WTC11 (cell line): Measurements from ENCODE around the gene MTMR6. TPM values are rescaled to one million over a fixed set of nuclear protein-coding genes. Genes with fewer than 3 reads are reported as not detected.

Experiments
- ATAC-seq: fragments of 200-7000 bp; cut with Tn5 transposase; 2 replicates; pipeline ENCODE4 v1.10.0; 2021; ENCODE audit warnings: mild to moderate bottlenecking, moderate library complexity
- CTCF ChIA-PET: fragments of 300-600 bp; sonication (Branson Sonifier 250); formaldehyde crosslinking; loops from one replicate; lab custom pipeline; 2021; ENCODE audit warnings: antibody characterized with exemption; lab: Charles Lee
- POLR2A ChIA-PET: fragments of 350-600 bp; sonication (Branson Sonifier 250); formaldehyde crosslinking; loops from one replicate; lab custom pipeline; 2021; ENCODE audit warnings: antibody characterized with exemption; lab: Charles Lee
- DNase-seq: peaks from one replicate; pipeline ENCODE4 v3.0.0; 2021; ENCODE audit warnings: low spot score
- H3K27ac Mint-ChIP-seq: 2 replicates; pipeline ENCODE4 v1.8.0; 2021; ENCODE audit warnings: mixed read lengths
- H3K27me3 Mint-ChIP-seq: 2 replicates; pipeline ENCODE4 v1.8.0; 2021; ENCODE audit warnings: low read depth, mild to moderate bottlenecking, moderate library complexity, mixed read lengths
- H3K36me3 Mint-ChIP-seq: 2 replicates; pipeline ENCODE4 v1.8.0; 2021; ENCODE audit warnings: mixed read lengths
- H3K4me1 Mint-ChIP-seq: 2 replicates; pipeline ENCODE4 v1.8.0; 2022; ENCODE audit warnings: mixed read lengths
- H3K4me3 Mint-ChIP-seq: 2 replicates; pipeline ENCODE4 v1.8.0; 2021; ENCODE audit warnings: mild to moderate bottlenecking, moderate library complexity, mixed read lengths
- H3K9me3 Mint-ChIP-seq: 2 replicates; pipeline ENCODE4 v1.8.0; 2021; ENCODE audit warnings: mixed read lengths
- AR ChIP-seq: fragments of 250-450 bp; sonication (Bioruptor Pico); IDR thresholded peaks from 2 replicates; pipeline ENCODE4 v1.9.0; 2021; ENCODE audit warnings: mild to moderate bottlenecking
- CREB1 ChIP-seq: sonication (generic); formaldehyde crosslinking; IDR thresholded peaks from 2 replicates; pipeline ENCODE4 v1.8.0; 2023; ENCODE audit warnings: mild to moderate bottlenecking, missing genetic modification reagents
- ESRRA ChIP-seq: sonication (generic); formaldehyde crosslinking; IDR thresholded peaks from 2 replicates; pipeline ENCODE4 v1.8.1; 2022; ENCODE audit warnings: mild to moderate bottlenecking, missing genetic modification reagents, borderline replicate concordance
- ETV6 ChIP-seq: sonication (generic); formaldehyde crosslinking; IDR thresholded peaks from 2 replicates; pipeline ENCODE4 v1.8.1; 2022; ENCODE audit warnings: mild to moderate bottlenecking, missing genetic modification reagents
- FOXP1 ChIP-seq: sonication (generic); formaldehyde crosslinking; IDR thresholded peaks from 2 replicates; pipeline ENCODE4 v1.8.0; 2022; ENCODE audit warnings: missing genetic modification reagents, mild to moderate bottlenecking, moderate library complexity, borderline replicate concordance
- GABPB1 ChIP-seq: sonication (generic); formaldehyde crosslinking; IDR thresholded peaks from 2 replicates; pipeline ENCODE4 v1.8.1; 2023; ENCODE audit warnings: mild to moderate bottlenecking, missing genetic modification reagents
- GRHL2 ChIP-seq: fragments of 250-450 bp; sonication (Bioruptor Pico); IDR thresholded peaks from 2 replicates; pipeline ENCODE4 v1.8.0; 2022; ENCODE audit warnings: mild to moderate bottlenecking, moderate library complexity; ENCODE audit not compliant: insufficient replicate concordance, severe bottlenecking
- HMGA2 ChIP-seq: fragments of 250-450 bp; sonication (Bioruptor Pico); IDR thresholded peaks from 2 replicates; pipeline ENCODE4 v1.4.0; 2021; ENCODE audit warnings: mild to moderate bottlenecking, moderate library complexity
- KAT7 ChIP-seq: sonication (generic); formaldehyde crosslinking; IDR thresholded peaks from 2 replicates; pipeline ENCODE4 v1.8.1; 2023; ENCODE audit warnings: missing genetic modification reagents, mild to moderate bottlenecking, borderline replicate concordance
- MYBL2 ChIP-seq: sonication (generic); formaldehyde crosslinking; IDR thresholded peaks from 2 replicates; pipeline ENCODE4 v1.8.1; 2023; ENCODE audit warnings: mild to moderate bottlenecking, moderate library complexity, missing genetic modification reagents
- STAT6 ChIP-seq: sonication (generic); formaldehyde crosslinking; conservative IDR thresholded peaks from 2 replicates; pipeline ENCODE4 v1.8.1; 2023; ENCODE audit warnings: mild to moderate bottlenecking, low read depth, missing genetic modification reagents, moderate library complexity
- ZBTB43 ChIP-seq: sonication (generic); formaldehyde crosslinking; IDR thresholded peaks from 2 replicates; pipeline ENCODE4 v1.8.1; 2023; ENCODE audit warnings: mild to moderate bottlenecking, missing genetic modification reagents
- total RNA-seq: library from RNA; stranded (reverse); gene quantifications from 3 replicates; pipeline ENCODE4 v1.2.3, GENCODE V29; 2021
- TF ChIP-seq, protein P1 (sequence below): sonication (generic); formaldehyde crosslinking; IDR thresholded peaks from 2 replicates; pipeline ENCODE4 v1.8.1; 2022; ENCODE audit warnings: mild to moderate bottlenecking, missing genetic modification reagents, moderate library complexity, borderline replicate concordance
- TF ChIP-seq, protein P2 (sequence below): sonication (generic); formaldehyde crosslinking; IDR thresholded peaks from 2 replicates; pipeline ENCODE4 v1.8.0; 2022; ENCODE audit warnings: missing genetic modification reagents
- TF ChIP-seq, protein P3 (sequence below): sonication (generic); formaldehyde crosslinking; IDR thresholded peaks from 2 replicates; pipeline ENCODE4 v1.8.1; 2023; ENCODE audit warnings: mild to moderate bottlenecking, moderate library complexity, missing genetic modification reagents
- TF ChIP-seq, protein P4 (sequence below): sonication (generic); formaldehyde crosslinking; IDR thresholded peaks from 2 replicates; pipeline ENCODE4 v1.8.1; 2022; ENCODE audit warnings: missing genetic modification reagents, borderline replicate concordance

The MTMR6 gene
- total RNA-seq, 1 experiment from 2014 or later: 8.6 TPM

GRCh38 chr13:25237083-25237482, 50.2 kb downstream of the MTMR6 start (continued):
- TF ChIP-seq, protein P1, sequence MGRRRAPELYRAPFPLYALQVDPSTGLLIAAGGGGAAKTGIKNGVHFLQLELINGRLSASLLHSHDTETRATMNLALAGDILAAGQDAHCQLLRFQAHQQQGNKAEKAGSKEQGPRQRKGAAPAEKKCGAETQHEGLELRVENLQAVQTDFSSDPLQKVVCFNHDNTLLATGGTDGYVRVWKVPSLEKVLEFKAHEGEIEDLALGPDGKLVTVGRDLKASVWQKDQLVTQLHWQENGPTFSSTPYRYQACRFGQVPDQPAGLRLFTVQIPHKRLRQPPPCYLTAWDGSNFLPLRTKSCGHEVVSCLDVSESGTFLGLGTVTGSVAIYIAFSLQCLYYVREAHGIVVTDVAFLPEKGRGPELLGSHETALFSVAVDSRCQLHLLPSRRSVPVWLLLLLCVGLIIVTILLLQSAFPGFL: no peak
- TF ChIP-seq STAT6 (CRISPR knock-in tag): no peak
- TF ChIP-seq FOXP1: no peak
- TF ChIP-seq ETV6 (CRISPR knock-in tag): no peak
- TF ChIP-seq MYBL2 (CRISPR knock-in tag): no peak
- TF ChIP-seq AR (CRISPR knock-in tag): no peak
- TF ChIP-seq GABPB1 (CRISPR knock-in tag): no peak
- TF ChIP-seq, protein P2, sequence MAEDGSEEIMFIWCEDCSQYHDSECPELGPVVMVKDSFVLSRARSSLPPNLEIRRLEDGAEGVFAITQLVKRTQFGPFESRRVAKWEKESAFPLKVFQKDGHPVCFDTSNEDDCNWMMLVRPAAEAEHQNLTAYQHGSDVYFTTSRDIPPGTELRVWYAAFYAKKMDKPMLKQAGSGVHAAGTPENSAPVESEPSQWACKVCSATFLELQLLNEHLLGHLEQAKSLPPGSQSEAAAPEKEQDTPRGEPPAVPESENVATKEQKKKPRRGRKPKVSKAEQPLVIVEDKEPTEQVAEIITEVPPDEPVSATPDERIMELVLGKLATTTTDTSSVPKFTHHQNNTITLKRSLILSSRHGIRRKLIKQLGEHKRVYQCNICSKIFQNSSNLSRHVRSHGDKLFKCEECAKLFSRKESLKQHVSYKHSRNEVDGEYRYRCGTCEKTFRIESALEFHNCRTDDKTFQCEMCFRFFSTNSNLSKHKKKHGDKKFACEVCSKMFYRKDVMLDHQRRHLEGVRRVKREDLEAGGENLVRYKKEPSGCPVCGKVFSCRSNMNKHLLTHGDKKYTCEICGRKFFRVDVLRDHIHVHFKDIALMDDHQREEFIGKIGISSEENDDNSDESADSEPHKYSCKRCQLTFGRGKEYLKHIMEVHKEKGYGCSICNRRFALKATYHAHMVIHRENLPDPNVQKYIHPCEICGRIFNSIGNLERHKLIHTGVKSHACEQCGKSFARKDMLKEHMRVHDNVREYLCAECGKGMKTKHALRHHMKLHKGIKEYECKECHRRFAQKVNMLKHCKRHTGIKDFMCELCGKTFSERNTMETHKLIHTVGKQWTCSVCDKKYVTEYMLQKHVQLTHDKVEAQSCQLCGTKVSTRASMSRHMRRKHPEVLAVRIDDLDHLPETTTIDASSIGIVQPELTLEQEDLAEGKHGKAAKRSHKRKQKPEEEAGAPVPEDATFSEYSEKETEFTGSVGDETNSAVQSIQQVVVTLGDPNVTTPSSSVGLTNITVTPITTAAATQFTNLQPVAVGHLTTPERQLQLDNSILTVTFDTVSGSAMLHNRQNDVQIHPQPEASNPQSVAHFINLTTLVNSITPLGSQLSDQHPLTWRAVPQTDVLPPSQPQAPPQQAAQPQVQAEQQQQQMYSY (CRISPR knock-in tag): no peak
- TF ChIP-seq ESRRA (CRISPR knock-in tag): no peak
- TF ChIP-seq, all 79 proteins: peak for 0

GRCh38 chr13:25233861-25234260, 53.4 kb downstream of the MTMR6 start:
- POLR2A ChIA-PET: no interaction called here
- CTCF ChIA-PET: interaction anchor here (0.6 to 1.1 kb wide), 2 partner anchors 12 to 233 kb away, joined by 3 to 4 read pairs; no protein-coding TSS in a partner anchor

More at GRCh38 chr13:25233861-25234260, 53.4 kb downstream of the MTMR6 start:
- TF ChIP-seq, protein P3, sequence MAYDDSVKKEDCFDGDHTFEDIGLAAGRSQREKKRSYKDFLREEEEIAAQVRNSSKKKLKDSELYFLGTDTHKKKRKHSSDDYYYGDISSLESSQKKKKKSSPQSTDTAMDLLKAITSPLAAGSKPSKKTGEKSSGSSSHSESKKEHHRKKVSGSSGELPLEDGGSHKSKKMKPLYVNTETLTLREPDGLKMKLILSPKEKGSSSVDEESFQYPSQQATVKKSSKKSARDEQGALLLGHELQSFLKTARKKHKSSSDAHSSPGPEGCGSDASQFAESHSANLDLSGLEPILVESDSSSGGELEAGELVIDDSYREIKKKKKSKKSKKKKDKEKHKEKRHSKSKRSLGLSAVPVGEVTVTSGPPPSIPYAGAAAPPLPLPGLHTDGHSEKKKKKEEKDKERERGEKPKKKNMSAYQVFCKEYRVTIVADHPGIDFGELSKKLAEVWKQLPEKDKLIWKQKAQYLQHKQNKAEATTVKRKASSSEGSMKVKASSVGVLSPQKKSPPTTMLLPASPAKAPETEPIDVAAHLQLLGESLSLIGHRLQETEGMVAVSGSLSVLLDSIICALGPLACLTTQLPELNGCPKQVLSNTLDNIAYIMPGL (CRISPR knock-in tag): no peak
- TF ChIP-seq, protein P4, sequence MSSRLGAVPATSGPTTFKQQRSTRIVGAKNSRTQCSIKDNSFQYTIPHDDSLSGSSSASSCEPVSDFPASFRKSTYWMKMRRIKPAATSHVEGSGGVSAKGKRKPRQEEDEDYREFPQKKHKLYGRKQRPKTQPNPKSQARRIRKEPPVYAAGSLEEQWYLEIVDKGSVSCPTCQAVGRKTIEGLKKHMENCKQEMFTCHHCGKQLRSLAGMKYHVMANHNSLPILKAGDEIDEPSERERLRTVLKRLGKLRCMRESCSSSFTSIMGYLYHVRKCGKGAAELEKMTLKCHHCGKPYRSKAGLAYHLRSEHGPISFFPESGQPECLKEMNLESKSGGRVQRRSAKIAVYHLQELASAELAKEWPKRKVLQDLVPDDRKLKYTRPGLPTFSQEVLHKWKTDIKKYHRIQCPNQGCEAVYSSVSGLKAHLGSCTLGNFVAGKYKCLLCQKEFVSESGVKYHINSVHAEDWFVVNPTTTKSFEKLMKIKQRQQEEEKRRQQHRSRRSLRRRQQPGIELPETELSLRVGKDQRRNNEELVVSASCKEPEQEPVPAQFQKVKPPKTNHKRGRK: no peak
- no peak for TF ChIP-seq CREB1 (CRISPR knock-in tag)
- TF ChIP-seq HMGA2 (CRISPR knock-in tag): no peak
- no peak for TF ChIP-seq GRHL2 (CRISPR knock-in tag)
- no peak for TF ChIP-seq ZBTB43 (CRISPR knock-in tag)
- TF ChIP-seq KAT7 (CRISPR knock-in tag): no peak
- no peak for DNase-seq
- Mint-ChIP-seq H3K4me3 (no peak overlapping the region), H3K27ac (no peak overlapping the region), H3K36me3 (no peaks in the 10 kb centered on the region), H3K9me3 (no peaks in the 10 kb centered on the region), H3K4me1 (no peaks in the 10 kb centered on the region), H3K27me3 (no peaks in the 10 kb centered on the region)
- ATAC-seq: no peak
